Kidney (tissue), 14 donors: ENCODE results near the gene TRAF3. TPM values are rescaled to one million over a fixed set of nuclear protein-coding genes. Genes with fewer than 3 reads are reported as not detected.

Source experiments
- DNase-seq, 5 donors: peaks; one replicate each; pipeline ENCODE4 v3.0.0-alpha.2; 2013 to 2020
- FAIRE-seq: peaks from 2 replicates; lab custom pipeline; 2012; peaks lifted over from hg19 to GRCh38; lab: Jason Lieb, UNC
- H3K27ac ChIP-seq, 2 donors: one replicate each; pipeline ENCODE4 v1.7.0; 2013; ENCODE audit warnings: low read depth in 2 of 2, low read length in 2 of 2, inconsistent platforms in 1 of 2
- H3K27me3 ChIP-seq: one replicate; pipeline ENCODE4 v1.7.1; 2013; ENCODE audit warnings: low read length, inconsistent platforms; ENCODE audit not compliant: control insufficient read depth, insufficient read depth
- H3K36me3 ChIP-seq, 3 donors: one replicate each; pipeline versions ENCODE4 v1.7.0 to v1.7.1; 2013; ENCODE audit warnings: low read length in 3 of 3, control low read depth in 1 of 3, inconsistent platforms in 1 of 3; ENCODE audit not compliant: insufficient read depth in 3 of 3, control insufficient read depth in 2 of 3
- H3K4me1 ChIP-seq, 3 donors: one replicate each; pipeline versions ENCODE4 v1.7.0 to v1.7.1; 2013; ENCODE audit warnings: low read length in 3 of 3, inconsistent platforms in 1 of 3, low read depth in 1 of 3; ENCODE audit not compliant: control insufficient read depth in 2 of 3, insufficient read depth in 2 of 3
- H3K4me3 ChIP-seq, 3 donors: one replicate each; pipeline versions ENCODE4 v1.7.0 to v1.8.1; 2013; ENCODE audit warnings: low read length in 3 of 3, control low read depth in 1 of 3, inconsistent platforms in 1 of 3
- H3K9ac ChIP-seq, 3 donors: one replicate each; pipeline versions ENCODE4 v1.7.0 to v1.7.1; 2013; ENCODE audit warnings: low read length in 3 of 3, control low read depth in 1 of 3, inconsistent platforms in 1 of 3
- H3K9me3 ChIP-seq, 3 donors: one replicate each; pipeline versions ENCODE4 v1.7.0 to v1.7.1; 2013; ENCODE audit warnings: low read length in 3 of 3, control low read depth in 1 of 3, inconsistent platforms in 1 of 3; ENCODE audit not compliant: control insufficient read depth in 2 of 3, insufficient read depth in 1 of 3
- CTCF ChIP-seq: IDR thresholded peaks from 3 replicates; pipeline ENCODE4 v1.5.1; 2012; ENCODE audit warnings: mild to moderate bottlenecking, moderate library complexity, borderline replicate concordance; ENCODE audit not compliant: insufficient read depth; ENCODE audit errors: extremely low read depth
- intact Hi-C: fragments of 100-400 bp; cut with DNase I; formaldehyde crosslinking; loops from one replicate; pipeline ENCODE4 v1.11.1; 2022
- polyA plus RNA-seq: library from polyadenylated mRNA; stranded (reverse); fragments of 350-450 nt; fragmentation: Illumina TruSeq; extraction: RNeasy Lipid Tissue Mini Kit (QIAGEN cat#74804); gene quantifications from one replicate; pipeline ENCODE4 v1.2.3, GENCODE V29; 2014; ENCODE audit warnings: low read depth, low replicate concordance; ENCODE audit not compliant: insufficient read depth
- total RNA-seq: library from RNA; stranded (reverse); fragmentation: NEBNext Ultra II Directional; extraction: Animal tissue kit (Norgen Biotek cat#: 25700); gene quantifications from one replicate; pipeline ENCODE4 v1.2.1, GENCODE V29; 2021
- donor health status: control.
- donor health status: control.
- donor health status: control.
- donor health status: control.
- donor health status: control.
- donor health status: DM: yes; HTN: yes; CAD: no.
- donor health status: Normal renal cell carcinoma (clear cell type).

TRAF3 gene
- total and polyA plus RNA-seq, 2 donors from 2014 or later: 5.2 to 35.4 TPM

DNA sequence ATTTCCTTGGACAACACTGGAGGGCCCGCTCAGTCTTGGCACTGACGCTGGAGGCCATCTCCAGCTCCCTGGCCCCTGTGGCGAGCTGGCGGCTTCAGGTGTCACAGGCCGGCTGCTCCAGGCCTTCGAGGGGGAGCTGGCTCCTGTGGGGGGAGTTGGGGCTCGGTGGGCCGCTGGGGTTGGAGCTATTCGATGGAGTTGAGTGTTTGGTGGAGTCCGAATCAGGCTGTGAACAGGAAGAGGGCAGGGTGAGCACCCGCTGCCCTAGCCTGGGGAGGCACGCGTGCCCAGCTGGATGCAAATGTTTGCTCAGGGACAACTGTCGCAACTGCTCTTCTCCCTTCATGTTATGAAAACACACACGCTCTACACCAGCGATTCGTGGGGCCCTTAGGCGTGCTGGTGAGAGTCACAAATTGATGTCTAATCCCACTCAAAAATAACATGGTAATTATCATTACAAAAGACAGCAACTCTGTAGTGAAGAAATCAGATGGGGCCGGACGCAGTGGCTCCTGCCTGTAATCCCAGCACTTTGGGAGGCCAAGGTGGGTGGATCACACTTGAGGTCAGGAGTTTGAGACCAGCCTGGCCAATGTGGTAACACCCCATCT, 156.5 kb downstream of the TRAF3 start:
- Histone ChIP-seq H3K27ac (no peak overlapping the region), H3K27me3 (peaks cover 3% of the 10 kb centered on the region), H3K4me1 (peaks cover 0 to 10% (median 0%) of the 10 kb centered on the region in 3 donors), H3K4me3 (no peak overlapping the region), H3K9me3 (no peaks in the 10 kb centered on the region), H3K9ac (no peak overlapping the region), H3K36me3 (peaks cover 0 to 20% (median 7%) of the 10 kb centered on the region in 3 donors)
- intact Hi-C loops: no loop called here
- DNase-seq: peak in 1 of 5 donors; percentile 37
- TF ChIP-seq CTCF: no peak
- FAIRE-seq: no peak

DNA sequence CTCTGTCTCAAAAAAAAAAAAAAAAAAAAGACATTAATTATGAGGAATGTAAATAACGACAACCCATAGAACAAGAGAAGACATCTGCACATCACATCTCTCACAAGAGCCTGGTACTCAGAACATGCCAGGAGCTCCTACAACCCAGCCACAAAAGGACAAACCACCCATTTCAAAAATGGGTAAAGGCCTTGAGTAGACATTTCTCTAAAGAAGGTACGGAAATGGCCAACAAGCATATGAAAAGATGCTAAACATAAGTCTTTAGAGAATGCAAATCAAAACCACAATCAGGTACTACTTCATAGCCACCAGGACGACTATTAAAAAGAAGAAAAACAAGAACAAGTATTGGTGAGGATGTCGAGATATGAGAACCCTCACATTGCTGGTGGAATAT, 158.5 kb downstream of the TRAF3 start:
- H3K36me3 ChIP-seq: peaks cover 0 to 27% (median 12%) of the 10 kb centered on the region in 3 donors
- H3K9me3 ChIP-seq: no peaks in the 10 kb centered on the region
- no peak overlapping the region for H3K4me3 ChIP-seq
- H3K9ac ChIP-seq: no peak overlapping the region
- H3K27me3 ChIP-seq: no peaks in the 10 kb centered on the region
- DNase-seq: no peak
- FAIRE-seq: no peak
- TF ChIP-seq CTCF: no peak
- intact Hi-C loops: no loop called here
- no peak overlapping the region for H3K27ac ChIP-seq
- H3K4me1 ChIP-seq: peaks cover 0 to 2% (median 0%) of the 10 kb centered on the region in 3 donors

GRCh38 chr14:102937331-102938175, 160.3 kb downstream of the TRAF3 start:
- no peak for TF ChIP-seq CTCF
- Histone ChIP-seq H3K4me3 (no peak overlapping the region), H3K9ac (no peak overlapping the region), H3K4me1 (no peaks in the 10 kb centered on the region), H3K9me3 (no peaks in the 10 kb centered on the region), H3K27me3 (no peaks in the 10 kb centered on the region), H3K36me3 (peaks cover 0 to 32% (median 12%) of the 10 kb centered on the region in 3 donors), H3K27ac (no peak overlapping the region)
- intact Hi-C loops: no loop called here
- FAIRE-seq: no peak
- peak in 1 of 5 donors; percentile 68 for DNase-seq
